Neuronal stem cell (in vitro differentiated cells): ENCODE results near the gene SNX11.
A peak's percentile ranks its signal among the peaks of the same experiment; 100 is the strongest.

Experiments used
- DNase-seq: peaks from one replicate; pipeline ENCODE4 v3.0.0-alpha.2; 2013; ENCODE audit warnings: low spot score
- H2AFZ ChIP-seq: one replicate; pipeline ENCODE4 v1.6.1; 2013; ENCODE audit warnings: mild to moderate bottlenecking, low read length, inconsistent platforms
- H2AK5ac ChIP-seq: 2 replicates; pipeline ENCODE4 v1.6.1; 2013; ENCODE audit warnings: low read depth, mild to moderate bottlenecking, inconsistent platforms, low read length, moderate library complexity, mixed read lengths
- H2BK120ac ChIP-seq: 2 replicates; pipeline ENCODE4 v1.6.1; 2013; ENCODE audit warnings: low read depth, mild to moderate bottlenecking, inconsistent platforms, low read length, moderate library complexity, mixed read lengths
- H2BK12ac ChIP-seq: one replicate; pipeline ENCODE4 v1.6.1; 2013; ENCODE audit warnings: low read length, inconsistent platforms
- H2BK15ac ChIP-seq: 2 replicates; pipeline ENCODE4 v1.6.1; 2013; ENCODE audit warnings: mild to moderate bottlenecking, low read length, inconsistent platforms, mixed read lengths
- H2BK5ac ChIP-seq: one replicate; pipeline ENCODE4 v1.6.1; 2013; ENCODE audit warnings: inconsistent platforms, mild to moderate bottlenecking, low read length, moderate library complexity
- H3K14ac ChIP-seq: one replicate; pipeline ENCODE4 v1.6.1; 2013; ENCODE audit warnings: low read length, inconsistent platforms
- H3K18ac ChIP-seq: 2 replicates; pipeline ENCODE4 v1.6.1; 2013; ENCODE audit warnings: low read length, inconsistent platforms
- H3K23ac ChIP-seq: 2 replicates; pipeline ENCODE4 v1.6.1; 2013; ENCODE audit warnings: low read depth, mild to moderate bottlenecking, mixed read lengths, low read length, inconsistent platforms; ENCODE audit not compliant: poor library complexity
- H3K27ac ChIP-seq: replicated peaks from 3 replicates; pipeline ENCODE4 v1.5.1; 2013; ENCODE audit warnings: low read length, inconsistent platforms
- H3K27me3 ChIP-seq, 3 experiments: 2 replicates each; pipeline ENCODE4 v1.6.1; 2013; ENCODE audit warnings: low read length in 3 of 3, mild to moderate bottlenecking in 2 of 3, inconsistent platforms in 1 of 3, low read depth in 1 of 3, mixed read lengths in 1 of 3, moderate library complexity in 1 of 3; ENCODE audit not compliant: control insufficient read depth in 3 of 3, insufficient read depth in 3 of 3
- H3K36me3 ChIP-seq, 2 donors: replicated peaks in 1 of 2; 2 replicates each; pipeline ENCODE4 v1.6.1; 2013; ENCODE audit warnings: low read length in 2 of 2; ENCODE audit not compliant: control insufficient read depth in 2 of 2, insufficient read depth in 2 of 2
- H3K4ac ChIP-seq: 2 replicates; pipeline ENCODE4 v1.6.1; 2013; ENCODE audit warnings: inconsistent platforms, mild to moderate bottlenecking, low read length, moderate library complexity
- H3K4me1 ChIP-seq, 2 donors: 1 replicate in 1 of 2; 2 replicates in 1 of 2; pipeline ENCODE4 v1.6.1; 2013; ENCODE audit warnings: low read length in 2 of 2, low read depth in 1 of 2; ENCODE audit not compliant: control insufficient read depth in 2 of 2, insufficient read depth in 1 of 2
- H3K4me2 ChIP-seq: one replicate; pipeline ENCODE4 v1.6.1; 2013; ENCODE audit warnings: mild to moderate bottlenecking, low read length, inconsistent platforms; ENCODE audit not compliant: insufficient read depth, poor library complexity, severe bottlenecking
- H3K4me3 ChIP-seq, 2 donors: 2 replicates each; pipeline ENCODE4 v1.5.1; 2013; ENCODE audit warnings: low read length in 2 of 2, mild to moderate bottlenecking in 2 of 2, inconsistent platforms in 1 of 2, moderate library complexity in 1 of 2
- H3K79me1 ChIP-seq: one replicate; pipeline ENCODE4 v1.6.1; 2013; ENCODE audit warnings: low read depth, mild to moderate bottlenecking, inconsistent platforms, low read length, moderate library complexity
- H3K9ac ChIP-seq: one replicate; pipeline ENCODE4 v1.6.1; 2013; ENCODE audit warnings: mild to moderate bottlenecking, low read depth, low read length, inconsistent platforms; ENCODE audit not compliant: poor library complexity
- H3K9me3 ChIP-seq, 2 donors: replicated peaks in 1 of 2; 2 replicates each; pipeline versions ENCODE3 to v1.6.1; 2013; ENCODE audit warnings: low read length in 2 of 2, mild to moderate bottlenecking in 2 of 2, inconsistent platforms in 1 of 2, low read depth in 1 of 2, mixed read lengths in 1 of 2, moderate library complexity in 1 of 2; ENCODE audit not compliant: control insufficient read depth in 2 of 2, insufficient read depth in 1 of 2
- H4K8ac ChIP-seq: one replicate; pipeline ENCODE4 v1.6.1; 2013; ENCODE audit warnings: low read depth, mild to moderate bottlenecking, inconsistent platforms, low read length, moderate library complexity
- H4K91ac ChIP-seq: one replicate; pipeline ENCODE4 v1.6.1; 2013; ENCODE audit warnings: low read length, low read depth, mild to moderate bottlenecking, inconsistent platforms; ENCODE audit not compliant: poor library complexity
- WGBS, 2 donors: extraction: QIAGEN DNeasy Blood & Tissue Kit; methylation state at CpG; one replicate each; pipeline ENCODE4 v1.1.7; 2013; ENCODE audit warnings: missing lambda C conversion rate in 2 of 2, mixed read lengths in 1 of 2; ENCODE audit not compliant: insufficient read length in 2 of 2, insufficient replicate concordance in 1 of 2; ENCODE audit errors: extremely low coverage in 2 of 2; 5-methylcytosine and 5-hydroxymethylcytosine counted together

Gene SNX11

GRCh38 chr17:48128400-48128799 is 20.8 kb downstream of the SNX11 start:
- Histone ChIP-seq H2BK120ac (no peak overlapping the region), H3K4me1 (peaks cover 0 to 4% of the 10 kb centered on the region in 2 donors), H4K8ac (no peak overlapping the region), H3K14ac (no peak overlapping the region), H2BK5ac (no peak overlapping the region), H3K9me3 (no peaks in the 10 kb centered on the region), H3K18ac (no peak overlapping the region), H3K9ac (no peak overlapping the region), H2AFZ (no peak overlapping the region), H3K4ac (no peak overlapping the region), H3K79me1 (no peaks in the 10 kb centered on the region), H3K27ac (no peak overlapping the region), H3K4me3 (no peak overlapping the region), H2AK5ac (no peak overlapping the region), H3K27me3 (no peaks in the 10 kb centered on the region), H4K91ac (no peak overlapping the region), H3K4me2 (no peak overlapping the region), H3K36me3 (peaks cover 3 to 20% of the 10 kb centered on the region in 2 donors), H2BK12ac (no peak overlapping the region), H2BK15ac (no peak overlapping the region), H3K23ac (no peak overlapping the region)
- DNase-seq: no peak
- no CpG with 5 or more reads among the region's 5 CpGs for WGBS, 2 donors

- H3K9me3 ChIP-seq: no peaks in the 10 kb centered on the region
- no peak for DNase-seq
- H3K14ac ChIP-seq: no peak overlapping the region
- H2BK5ac ChIP-seq: no peak overlapping the region
- H2BK15ac ChIP-seq: no peak overlapping the region
- no peak overlapping the region for H3K18ac ChIP-seq
- H3K4me2 ChIP-seq: no peak overlapping the region
- no peak overlapping the region for H3K27ac ChIP-seq
- peaks cover 3 to 13% of the 10 kb centered on the region in 2 donors for H3K36me3 ChIP-seq
- no peak overlapping the region for H2AFZ ChIP-seq
- H3K4ac ChIP-seq: no peak overlapping the region
- no peak overlapping the region for H3K23ac ChIP-seq
- H2BK120ac ChIP-seq: no peak overlapping the region
- no peaks in the 10 kb centered on the region for H3K79me1 ChIP-seq
- no peak overlapping the region for H3K4me3 ChIP-seq
- no peak overlapping the region for H2BK12ac ChIP-seq
- no peak overlapping the region for H4K8ac ChIP-seq
- no peak overlapping the region for H3K9ac ChIP-seq
- H4K91ac ChIP-seq: no peak overlapping the region
- H3K4me1 ChIP-seq: no peaks in the 10 kb centered on the region
- no CpG with 5 or more reads among the region's 5 CpGs for WGBS, 2 donors
- H2AK5ac ChIP-seq: no peak overlapping the region
- H3K27me3 ChIP-seq: no peaks in the 10 kb centered on the region
Observed at GRCh38 chr17:48129981-48130380, 22.4 kb downstream of the SNX11 start.

- Histone ChIP-seq H3K18ac (no peak overlapping the region), H3K14ac (no peak overlapping the region), H3K4ac (no peak overlapping the region), H3K9ac (no peak overlapping the region), H2BK12ac (no peak overlapping the region), H3K4me2 (no peak overlapping the region), H4K91ac (no peak overlapping the region), H3K23ac (no peak overlapping the region), H3K4me3 (no peak overlapping the region), H2AK5ac (no peak overlapping the region), H3K4me1 (no peaks in the 10 kb centered on the region), H2BK120ac (no peak overlapping the region), H3K27me3 (no peaks in the 10 kb centered on the region), H3K36me3 (peaks cover 0 to 6% of the 10 kb centered on the region in 2 donors), H2BK5ac (no peak overlapping the region), H4K8ac (no peak overlapping the region), H2AFZ (peak overlapping the region; percentile 78), H2BK15ac (no peak overlapping the region), H3K9me3 (no peaks in the 10 kb centered on the region), H3K27ac (no peak overlapping the region), H3K79me1 (no peaks in the 10 kb centered on the region)
- DNase-seq: peak; percentile 72
- no CpG with 5 or more reads among the region's 4 CpGs for WGBS, 2 donors
Observed at GRCh38 chr17:48131216-48131824, 23.8 kb downstream of the SNX11 start.

GRCh38 chr17:48132385-48132784 is 24.8 kb downstream of the SNX11 start:
- H2BK120ac ChIP-seq: no peak overlapping the region
- no CpG with 5 or more reads among the region's 5 CpGs for whole genome bisulfite sequencing, 2 donors
- DNase-seq: no peak
- no peak overlapping the region for H4K8ac ChIP-seq
- no peaks in the 10 kb centered on the region for H3K9me3 ChIP-seq
- H3K14ac ChIP-seq: no peak overlapping the region
- no peak overlapping the region for H3K4me2 ChIP-seq
- no peak overlapping the region for H4K91ac ChIP-seq
- H3K23ac ChIP-seq: no peak overlapping the region
- H3K4ac ChIP-seq: no peak overlapping the region
- H2BK12ac ChIP-seq: no peak overlapping the region
- H3K4me1 ChIP-seq: no peaks in the 10 kb centered on the region
- H2AFZ ChIP-seq: no peak overlapping the region
- no peak overlapping the region for H2AK5ac ChIP-seq
- no peak overlapping the region for H3K18ac ChIP-seq
- no peak overlapping the region for H3K4me3 ChIP-seq
- no peaks in the 10 kb centered on the region for H3K79me1 ChIP-seq
- no peak overlapping the region for H2BK15ac ChIP-seq
- H3K27me3 ChIP-seq: no peaks in the 10 kb centered on the region
- no peak overlapping the region for H3K9ac ChIP-seq
- H3K27ac ChIP-seq: no peak overlapping the region
- no peak overlapping the region for H2BK5ac ChIP-seq
- H3K36me3 ChIP-seq: no peaks in the 10 kb centered on the region
